ENCODE results near the gene PIK3AP1. TPM values are rescaled to one million over a fixed set of nuclear protein-coding genes. Genes with fewer than 3 reads are reported as not detected.
"Not testable (repeated sequence)": the region's sequence is repeated elsewhere in the genome, so short reads cannot be mapped to it uniquely, and the experiment has no call there.

PIK3AP1 gene
- total RNA-seq, 1 donor from 2014 or later = 4.2 TPM

DNA sequence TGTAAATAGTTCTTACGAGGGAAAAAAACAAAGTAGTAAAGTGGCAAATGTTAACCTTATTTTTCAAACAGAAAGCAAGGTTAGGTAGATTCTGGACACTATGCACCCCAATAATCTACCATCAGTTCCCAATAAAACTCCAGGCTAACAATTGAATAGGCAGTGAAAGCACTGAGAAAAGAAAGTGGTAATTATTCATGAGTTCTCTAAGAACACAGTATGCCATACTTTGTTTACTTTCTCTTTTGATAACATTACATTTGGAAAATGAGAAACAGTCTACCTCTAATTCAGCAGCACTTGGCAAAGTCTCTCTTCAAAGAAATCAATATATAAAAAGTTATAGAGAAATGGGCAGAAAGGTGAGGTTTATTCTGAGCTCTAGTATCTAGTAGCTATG is 151.9 kb downstream of the PIK3AP1 start:
- DNase-seq (ENCODE audit: low read depth) = no peak
- TF ChIP-seq, protein P1, sequence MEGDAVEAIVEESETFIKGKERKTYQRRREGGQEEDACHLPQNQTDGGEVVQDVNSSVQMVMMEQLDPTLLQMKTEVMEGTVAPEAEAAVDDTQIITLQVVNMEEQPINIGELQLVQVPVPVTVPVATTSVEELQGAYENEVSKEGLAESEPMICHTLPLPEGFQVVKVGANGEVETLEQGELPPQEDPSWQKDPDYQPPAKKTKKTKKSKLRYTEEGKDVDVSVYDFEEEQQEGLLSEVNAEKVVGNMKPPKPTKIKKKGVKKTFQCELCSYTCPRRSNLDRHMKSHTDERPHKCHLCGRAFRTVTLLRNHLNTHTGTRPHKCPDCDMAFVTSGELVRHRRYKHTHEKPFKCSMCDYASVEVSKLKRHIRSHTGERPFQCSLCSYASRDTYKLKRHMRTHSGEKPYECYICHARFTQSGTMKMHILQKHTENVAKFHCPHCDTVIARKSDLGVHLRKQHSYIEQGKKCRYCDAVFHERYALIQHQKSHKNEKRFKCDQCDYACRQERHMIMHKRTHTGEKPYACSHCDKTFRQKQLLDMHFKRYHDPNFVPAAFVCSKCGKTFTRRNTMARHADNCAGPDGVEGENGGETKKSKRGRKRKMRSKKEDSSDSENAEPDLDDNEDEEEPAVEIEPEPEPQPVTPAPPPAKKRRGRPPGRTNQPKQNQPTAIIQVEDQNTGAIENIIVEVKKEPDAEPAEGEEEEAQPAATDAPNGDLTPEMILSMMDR (conservative IDR thresholded peaks at IDR 0.05; ENCODE audit: low read depth, low read length) = no peak
- no peak overlapping the region for H3K4me3 ChIP-seq (ENCODE audit: low read depth, low read length)

DNA sequence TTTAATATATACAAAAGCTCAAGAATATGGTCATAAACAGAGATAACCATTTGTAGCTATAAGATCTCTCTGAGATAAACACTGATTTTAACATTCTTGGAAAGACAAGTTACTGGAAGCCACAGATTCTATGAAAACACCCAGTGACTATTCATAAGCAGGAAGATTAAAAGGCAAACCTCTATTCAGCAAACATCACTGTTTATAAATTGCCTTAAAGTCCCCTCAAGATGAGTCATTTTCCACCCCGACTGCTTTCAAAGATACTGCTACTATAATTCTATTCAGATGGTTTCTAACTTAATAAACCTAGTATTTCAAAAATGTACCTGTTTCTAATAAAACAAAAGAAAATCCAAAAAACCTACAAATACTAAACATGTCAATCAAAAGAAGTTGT is 154.5 kb downstream of the PIK3AP1 start:
- no peak for DNase-seq (ENCODE audit: low read depth)
- TF ChIP-seq, protein P1 (conservative IDR thresholded peaks at IDR 0.05; ENCODE audit: low read depth, low read length) = no peak
- no peak overlapping the region for H3K4me3 ChIP-seq (ENCODE audit: low read depth, low read length)

DNA sequence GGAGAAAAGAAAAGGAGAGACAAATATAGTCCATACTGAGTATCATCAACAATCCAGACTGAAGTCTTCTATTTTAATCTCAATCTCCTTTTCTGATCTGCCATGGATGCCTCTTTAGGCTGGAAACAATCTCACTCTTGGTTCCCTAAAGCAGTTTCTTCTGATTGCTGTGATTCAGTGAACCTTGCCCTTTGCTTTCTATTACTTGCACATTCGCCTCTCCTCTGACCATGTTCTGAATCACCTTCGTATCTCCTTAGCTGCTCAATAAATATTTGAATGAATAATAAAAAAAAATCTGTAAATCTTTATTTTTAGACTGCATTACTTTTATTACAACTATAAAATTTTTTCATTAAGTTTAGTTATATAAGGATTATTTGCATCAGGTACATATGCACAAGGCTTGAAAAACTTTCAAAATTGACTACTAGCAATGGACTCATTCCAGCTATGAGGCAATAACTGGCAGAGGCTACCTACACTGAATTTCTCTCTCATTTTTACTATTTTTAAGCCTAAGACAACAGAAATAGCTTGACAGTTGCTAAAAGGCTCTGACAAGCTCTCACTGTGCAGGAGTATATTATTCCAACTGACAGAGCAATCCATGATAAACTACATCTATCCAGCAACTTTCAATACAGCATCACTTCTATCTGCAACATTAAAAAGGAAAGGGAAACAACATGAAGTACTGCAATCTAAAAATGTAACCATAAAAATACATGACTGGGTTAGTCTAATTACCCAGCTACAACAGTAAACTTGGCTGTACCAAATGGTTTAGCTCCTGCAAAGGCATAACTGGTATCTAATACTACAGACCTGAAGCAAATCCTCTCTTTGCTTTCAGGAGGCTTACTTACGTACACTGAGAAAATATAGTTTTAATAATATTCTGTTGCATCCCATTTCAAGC is 159.1 kb downstream of the PIK3AP1 start:
- TF ChIP-seq, protein P1 (conservative IDR thresholded peaks at IDR 0.05; ENCODE audit: low read depth, low read length) = no peak
- no peak for DNase-seq (ENCODE audit: low read depth)
- no peak overlapping the region for H3K4me3 ChIP-seq (ENCODE audit: low read depth, low read length)

GRCh38 chr10:96560489-96560888 is 159.8 kb downstream of the PIK3AP1 start:
- DNase-seq (ENCODE audit: low read depth) = no peak
- H3K4me3 ChIP-seq (ENCODE audit: low read depth, low read length) = no peak overlapping the region
- TF ChIP-seq, protein P1 (conservative IDR thresholded peaks at IDR 0.05; ENCODE audit: low read depth, low read length) = no peak

DNA sequence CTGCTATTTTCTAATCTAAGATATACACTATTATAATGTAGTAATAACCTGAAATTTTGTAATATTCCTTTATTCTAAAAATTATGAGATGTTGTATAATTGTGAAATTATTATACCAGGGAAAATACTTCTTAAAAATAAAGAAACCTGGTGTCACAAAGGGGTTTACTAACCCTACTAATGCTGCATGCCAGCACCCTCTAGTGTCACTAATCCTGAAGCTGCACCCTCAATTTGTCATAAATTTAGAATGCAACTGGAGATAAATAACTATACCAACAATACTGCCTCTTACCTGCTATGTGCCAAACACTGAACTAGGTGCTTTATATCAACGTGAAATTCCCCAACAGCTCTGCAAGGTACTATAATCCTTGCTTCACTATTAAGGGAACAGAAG is 164.3 kb downstream of the PIK3AP1 start:
- no peak overlapping the region for H3K4me3 ChIP-seq (ENCODE audit: low read depth, low read length)
- TF ChIP-seq, protein P1 (conservative IDR thresholded peaks at IDR 0.05; ENCODE audit: low read depth, low read length) = peak; percentile 62
- no peak for DNase-seq (ENCODE audit: low read depth)

- TF ChIP-seq, protein P1 (conservative IDR thresholded peaks at IDR 0.05; ENCODE audit: low read depth, low read length) = no peak
- no peak for DNase-seq (ENCODE audit: low read depth)
Observed at GRCh38 chr10:96555330-96555729, 165.0 kb downstream of the PIK3AP1 start.

DNA sequence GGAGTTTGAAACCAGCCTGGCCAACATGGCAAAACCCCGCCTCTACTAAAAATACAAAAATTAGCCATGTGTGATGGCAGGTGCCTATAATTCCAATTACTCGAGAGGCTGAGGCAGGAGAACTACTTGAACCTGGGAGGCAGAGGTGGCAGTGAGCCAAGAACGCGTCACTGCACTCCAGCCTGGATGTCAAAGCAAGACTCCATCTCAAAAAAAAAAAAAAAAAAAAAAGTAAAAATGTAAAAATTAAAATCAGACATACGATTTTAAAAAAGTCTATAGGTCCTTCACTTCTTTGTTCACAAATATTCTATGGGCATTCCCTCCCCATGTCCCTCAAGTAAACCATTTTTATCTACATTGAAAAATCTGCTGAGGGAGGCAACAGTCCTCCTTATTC is 171.7 kb downstream of the PIK3AP1 start:
- TF ChIP-seq, protein P1 (conservative IDR thresholded peaks at IDR 0.05; ENCODE audit: low read depth, low read length) = no peak
- no peak for DNase-seq (ENCODE audit: low read depth)
- H3K4me3 ChIP-seq (ENCODE audit: low read depth, low read length) = no peak overlapping the region

More at GRCh38 chr10:96555330-96555729, 165.0 kb downstream of the PIK3AP1 start:
- no peak overlapping the region for H3K4me3 ChIP-seq (ENCODE audit: low read depth, low read length)

DNA sequence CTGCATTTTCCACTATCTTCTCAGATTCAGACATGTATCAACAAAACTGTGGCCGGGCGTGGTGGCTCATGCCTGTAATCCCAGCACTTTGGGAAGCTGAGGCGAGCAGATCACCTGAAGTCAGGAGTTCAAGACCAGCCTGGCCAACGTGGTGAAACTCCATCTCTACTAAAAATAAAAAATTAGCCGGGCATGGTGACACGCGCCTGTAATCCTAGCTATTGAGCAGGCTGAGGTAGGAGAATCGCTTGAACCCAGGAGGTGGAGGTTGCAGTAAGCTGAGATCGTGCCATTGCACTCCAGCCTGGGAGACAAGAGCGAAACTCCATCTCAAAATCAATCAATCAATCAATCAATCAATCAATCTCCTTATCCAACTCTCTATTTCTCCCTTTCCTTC is 174.8 kb downstream of the PIK3AP1 start:
- not testable (repeated sequence) for H3K4me3 ChIP-seq (ENCODE audit: low read depth, low read length); DNase-seq (ENCODE audit: low read depth)

Data from epithelial cell of proximal tubule (primary cell).